ENCODE measurements around the gene RNF217.
A peak's percentile ranks its signal among the peaks of the same experiment; 100 is the strongest.
"Not testable (repeated sequence)": the region's sequence is repeated elsewhere in the genome, so short reads cannot be mapped to it uniquely, and the experiment has no call there.

Gene RNF217, protein sequence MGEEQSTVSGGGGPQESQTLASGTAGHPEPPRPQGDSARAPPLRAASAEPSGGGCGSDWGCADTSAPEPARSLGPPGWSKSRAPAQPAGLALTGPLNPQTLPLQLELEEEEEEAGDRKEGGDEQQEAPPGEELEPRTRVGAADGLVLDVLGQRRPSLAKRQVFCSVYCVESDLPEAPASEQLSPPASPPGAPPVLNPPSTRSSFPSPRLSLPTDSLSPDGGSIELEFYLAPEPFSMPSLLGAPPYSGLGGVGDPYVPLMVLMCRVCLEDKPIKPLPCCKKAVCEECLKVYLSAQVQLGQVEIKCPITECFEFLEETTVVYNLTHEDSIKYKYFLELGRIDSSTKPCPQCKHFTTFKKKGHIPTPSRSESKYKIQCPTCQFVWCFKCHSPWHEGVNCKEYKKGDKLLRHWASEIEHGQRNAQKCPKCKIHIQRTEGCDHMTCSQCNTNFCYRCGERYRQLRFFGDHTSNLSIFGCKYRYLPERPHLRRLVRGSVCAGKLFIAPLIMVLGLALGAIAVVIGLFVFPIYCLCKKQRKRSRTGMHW

DNA sequence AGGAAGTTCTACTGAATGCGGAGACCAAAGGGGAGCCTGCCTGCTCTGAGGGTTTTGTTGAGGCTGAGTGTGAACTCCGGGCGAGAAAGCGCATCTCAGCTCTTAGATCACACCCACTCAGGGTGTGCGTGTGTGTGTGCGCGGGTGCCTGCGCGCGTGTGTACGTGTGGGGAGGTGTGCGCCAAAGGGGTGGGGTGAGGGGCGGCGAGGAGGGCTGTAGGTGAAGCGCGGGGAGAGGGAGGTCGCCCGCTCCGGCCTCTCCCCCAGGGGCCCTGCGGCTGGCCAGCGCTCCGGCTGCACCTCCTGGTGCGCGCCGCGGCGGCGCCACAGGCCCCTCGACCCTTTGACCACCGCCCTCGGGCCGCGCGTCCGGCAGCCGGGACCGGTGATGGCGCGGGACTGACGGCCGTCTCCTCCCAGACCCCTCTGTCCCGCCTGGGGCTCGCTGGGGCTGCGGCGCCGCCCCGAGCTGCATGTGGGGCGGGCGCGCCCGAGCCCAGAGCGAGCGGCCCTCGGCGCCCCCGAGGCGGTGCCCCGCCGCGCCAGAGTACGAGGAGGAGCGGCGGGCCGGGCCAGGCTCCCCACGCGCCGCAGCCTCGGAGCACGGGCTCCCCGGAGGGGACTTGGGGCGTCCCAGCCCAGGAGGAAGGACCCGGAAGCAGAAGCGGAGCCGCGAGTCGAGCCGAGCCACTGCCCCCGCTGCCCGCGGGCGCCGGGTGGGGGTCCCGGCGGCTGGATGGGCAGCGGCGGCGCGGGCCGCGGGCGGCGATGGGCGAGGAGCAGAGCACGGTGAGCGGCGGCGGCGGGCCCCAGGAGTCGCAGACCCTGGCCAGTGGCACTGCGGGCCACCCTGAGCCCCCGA lies at the start of gene RNF217:
TSS of gene RNF217 (plus strand) at position 661 of the 862 bp plus-strand sequence. CDS start at position 769, 108 bp downstream.
- DNase-seq: peak in 1 of 2 experiments; percentile 40

DNA sequence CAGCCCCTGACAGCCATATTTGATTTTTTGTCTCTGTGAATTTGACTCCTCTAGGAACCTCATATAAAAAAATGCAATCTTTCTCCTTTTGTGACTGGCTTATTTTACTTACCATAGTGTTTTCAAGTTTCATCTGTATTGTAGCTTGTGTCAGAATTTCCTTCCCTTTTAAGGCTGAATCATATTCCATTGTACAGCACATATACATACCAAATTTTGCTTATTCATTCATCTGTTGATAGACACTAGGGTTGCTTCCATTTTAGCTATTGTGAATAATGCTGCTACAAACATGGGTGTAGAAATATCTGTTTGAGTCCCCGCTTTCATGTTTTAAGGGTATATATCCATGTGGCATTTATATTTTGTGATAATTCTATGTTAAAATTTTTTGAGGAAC lies 49.2 kb upstream of the RNF217 start:
- DNase-seq: no peak

DNA sequence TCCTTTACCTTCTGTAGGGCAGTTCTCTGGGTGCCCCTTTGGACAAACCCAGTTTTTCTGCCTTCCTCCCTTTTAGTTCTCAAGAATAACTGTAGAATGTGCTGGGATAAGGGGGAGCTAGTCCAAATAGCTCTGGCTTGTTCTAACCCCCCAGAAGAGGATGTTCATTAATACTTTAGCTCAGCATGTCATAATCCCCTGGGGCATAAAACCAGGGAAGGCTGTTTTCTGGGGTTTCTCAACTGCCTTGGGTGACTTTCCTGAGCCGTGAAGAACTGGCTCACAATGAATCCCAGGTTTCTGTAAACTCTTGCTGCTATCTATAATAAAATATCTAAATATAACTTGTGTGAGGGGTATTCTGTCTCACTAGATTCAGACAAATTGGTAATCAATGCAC lies 44.5 kb upstream of the RNF217 start:
- no peak for DNase-seq

DNA sequence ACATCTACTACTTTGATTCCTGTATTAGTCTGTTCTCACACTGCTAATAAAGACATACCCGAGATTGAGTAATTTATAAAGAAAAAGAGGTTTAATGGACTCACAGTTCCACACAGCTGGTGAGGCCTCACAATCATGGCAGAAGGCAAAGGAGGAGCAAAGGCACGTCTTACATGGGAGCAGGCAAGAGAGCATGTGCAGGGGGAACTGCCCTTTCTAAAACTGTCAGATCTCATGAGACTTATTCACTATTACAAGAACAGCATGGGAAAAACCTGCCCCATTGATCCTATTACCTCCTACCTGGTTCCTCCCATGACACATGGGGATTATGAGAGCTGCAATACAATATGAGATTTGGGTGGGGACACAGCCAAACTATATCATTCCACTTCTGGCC lies 42.5 kb upstream of the RNF217 start:
- DNase-seq: not testable (repeated sequence)

DNA sequence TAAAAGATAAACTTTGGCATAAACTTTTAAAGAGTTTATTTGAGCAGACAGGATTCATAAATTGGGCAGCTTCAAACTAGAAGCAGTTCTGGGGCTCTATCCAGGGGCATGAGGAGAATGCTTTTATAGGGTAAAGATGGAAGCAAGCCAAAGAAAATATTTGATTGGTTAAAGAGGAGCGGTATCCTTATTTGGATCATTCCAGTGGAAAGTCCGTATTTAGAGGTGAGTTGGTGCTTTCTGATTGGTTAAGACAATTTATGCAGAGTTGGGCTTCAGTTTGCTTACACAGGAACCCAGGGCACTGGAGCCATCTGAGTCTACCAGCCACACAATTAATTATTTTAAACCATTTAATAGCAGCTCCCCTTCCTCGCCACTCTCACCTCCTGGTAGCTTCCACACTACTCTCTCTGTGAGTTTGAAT lies 37.9 kb upstream of the RNF217 start:
- DNase-seq: no peak

DNA sequence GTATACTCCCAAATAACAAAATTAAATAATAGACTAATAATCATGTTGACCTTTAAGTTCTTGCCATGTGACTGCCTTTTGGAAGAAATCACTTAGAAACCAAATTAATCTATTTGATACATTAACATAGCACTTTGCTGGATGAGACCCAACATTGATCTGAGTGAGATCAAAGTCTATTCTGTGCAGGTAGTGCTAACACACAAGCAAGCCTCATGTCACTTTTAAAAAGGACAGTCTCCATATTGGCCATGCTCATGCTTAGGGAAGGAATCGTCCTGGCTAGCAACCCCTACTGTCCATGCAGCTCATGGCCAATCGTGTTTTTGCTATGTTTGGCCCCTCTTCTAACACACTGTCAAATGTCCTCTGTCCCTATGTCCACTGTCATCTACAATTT lies 35.8 kb upstream of the RNF217 start:
- no peak for DNase-seq

DNA sequence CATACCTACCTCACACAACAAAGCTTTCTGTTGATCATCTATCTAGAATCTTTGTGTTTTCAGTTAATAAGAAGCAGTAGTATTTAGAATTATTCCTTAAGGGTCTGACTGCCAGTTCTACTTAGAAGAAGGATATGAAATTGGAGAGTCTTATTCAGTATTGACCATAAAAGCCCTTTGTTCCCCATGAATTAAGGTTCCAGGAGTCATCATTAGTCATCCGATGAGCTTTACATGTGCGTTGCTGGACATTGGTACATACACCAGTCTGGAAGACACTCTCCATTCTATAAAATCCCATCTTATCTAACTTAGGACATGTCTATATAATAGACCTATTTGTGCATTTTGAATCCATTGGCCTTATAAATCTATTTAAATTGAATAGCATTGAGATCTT lies 34.4 kb upstream of the RNF217 start:
- DNase-seq: no peak

DNA sequence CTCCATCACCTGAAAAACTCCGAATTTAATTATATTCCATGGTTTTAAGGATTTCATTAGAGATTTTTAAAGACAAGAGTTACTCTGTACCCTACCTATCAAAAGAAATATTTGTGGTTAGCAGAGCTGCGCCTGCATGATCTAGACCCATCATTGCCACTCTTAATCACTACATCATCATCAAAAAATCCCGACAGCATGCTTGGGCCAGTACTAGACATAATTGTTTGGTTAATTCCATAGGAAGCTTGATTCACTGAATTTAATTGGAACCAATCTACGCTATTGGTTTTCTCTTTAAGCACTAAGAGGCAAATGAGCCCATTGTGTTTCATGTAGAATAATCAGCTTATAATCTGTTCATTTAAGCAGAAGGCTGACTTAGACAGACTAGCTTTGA lies 33.4 kb upstream of the RNF217 start:
- DNase-seq: no peak

DNA sequence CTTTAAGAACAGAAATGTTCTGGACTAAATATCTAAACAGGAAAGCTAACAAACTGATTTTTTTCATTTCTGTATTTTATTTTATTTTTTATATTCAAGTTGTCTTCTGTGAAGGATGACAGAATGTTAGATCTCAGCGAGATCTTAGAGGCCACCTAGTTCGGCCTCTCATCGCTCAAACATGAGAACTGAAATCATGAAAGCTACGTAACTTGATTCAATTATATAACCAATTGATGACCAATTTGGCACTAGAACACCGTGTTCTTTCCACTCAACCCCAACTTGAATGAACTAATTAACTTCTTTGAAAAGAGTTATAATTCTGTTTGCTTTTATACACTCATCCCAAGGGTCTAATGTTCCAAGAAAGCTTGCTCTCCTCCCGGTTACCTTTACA lies 24.6 kb upstream of the RNF217 start:
- DNase-seq: no peak

DNA sequence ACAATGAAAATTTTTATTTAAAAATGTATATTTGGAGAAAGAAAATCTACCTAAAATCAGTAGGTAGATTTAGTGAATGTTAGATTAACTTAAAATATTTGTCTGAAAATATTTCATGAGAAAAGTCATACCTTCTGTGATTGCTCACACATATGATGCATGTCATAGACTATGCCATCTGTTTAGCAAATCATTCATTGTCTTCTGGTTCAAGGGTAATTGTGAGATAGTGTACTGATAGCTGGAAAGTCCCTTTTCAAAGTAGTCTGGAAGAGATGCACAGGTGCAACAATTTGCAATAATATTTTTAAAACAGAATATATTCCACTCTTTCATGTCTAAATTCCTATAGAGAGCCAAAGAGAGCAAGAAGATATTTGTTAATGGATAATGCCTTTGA lies 21.0 kb upstream of the RNF217 start:
- DNase-seq: no peak

DNA sequence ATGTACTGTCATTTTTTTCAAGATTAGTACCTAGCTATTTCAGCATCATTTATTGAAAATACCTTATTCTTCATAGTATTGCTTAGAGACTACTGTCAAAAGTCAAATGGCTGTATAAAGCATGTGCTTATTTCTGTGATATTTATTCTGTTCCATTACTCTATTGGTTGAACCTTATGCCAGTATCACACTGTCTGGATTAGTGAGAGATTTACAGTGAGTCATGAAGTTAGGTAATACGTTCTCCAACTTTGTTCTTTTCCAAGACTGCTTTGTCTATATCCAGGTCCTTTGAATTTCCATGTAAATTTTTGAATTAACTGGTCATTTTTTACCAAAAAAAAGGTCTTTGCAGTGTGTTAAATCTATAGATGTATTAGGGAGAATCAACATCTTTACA lies 18.6 kb upstream of the RNF217 start:
- no peak for DNase-seq

DNA sequence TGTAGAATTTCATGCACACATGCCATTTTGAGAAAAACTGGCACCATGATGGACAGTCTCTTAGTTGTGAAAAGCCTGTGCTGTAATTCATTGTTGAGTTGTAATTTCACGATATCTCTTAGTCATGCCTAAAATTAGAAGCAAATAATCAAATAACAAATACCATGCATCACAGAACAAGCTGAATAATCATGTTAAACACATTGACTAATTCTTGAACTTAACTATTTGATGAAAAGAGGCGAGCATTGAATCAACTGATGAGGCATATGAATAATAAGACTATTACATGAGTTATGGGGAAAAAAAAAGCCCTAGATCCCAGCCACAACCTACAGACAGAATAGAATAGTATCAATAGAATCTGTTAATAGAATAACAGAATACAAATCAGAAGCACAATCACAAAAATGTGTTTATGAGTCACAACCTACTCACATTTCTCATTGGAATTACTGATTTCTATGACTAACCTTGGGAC lies 14.2 kb upstream of the RNF217 start:
- no peak for DNase-seq

DNA sequence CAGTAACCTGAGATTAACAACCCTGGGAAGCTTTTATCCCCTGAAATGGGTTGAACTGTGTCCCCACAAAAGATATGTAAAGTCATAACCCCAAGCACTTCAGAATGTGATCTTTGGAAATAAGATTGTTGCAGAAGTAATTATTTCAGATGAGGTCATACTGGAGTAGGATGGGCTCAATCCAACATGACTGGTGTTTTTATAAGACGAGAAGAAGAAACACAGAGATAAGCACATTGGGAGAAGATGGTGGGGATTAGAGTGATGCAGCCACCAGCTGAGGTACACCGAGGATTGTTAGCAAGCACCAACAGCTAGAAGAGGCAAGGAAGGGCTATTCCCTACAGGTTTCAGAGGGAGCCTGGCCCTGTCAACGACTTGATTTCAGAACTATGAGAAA lies 12.5 kb upstream of the RNF217 start:
- DNase-seq: no peak

DNA sequence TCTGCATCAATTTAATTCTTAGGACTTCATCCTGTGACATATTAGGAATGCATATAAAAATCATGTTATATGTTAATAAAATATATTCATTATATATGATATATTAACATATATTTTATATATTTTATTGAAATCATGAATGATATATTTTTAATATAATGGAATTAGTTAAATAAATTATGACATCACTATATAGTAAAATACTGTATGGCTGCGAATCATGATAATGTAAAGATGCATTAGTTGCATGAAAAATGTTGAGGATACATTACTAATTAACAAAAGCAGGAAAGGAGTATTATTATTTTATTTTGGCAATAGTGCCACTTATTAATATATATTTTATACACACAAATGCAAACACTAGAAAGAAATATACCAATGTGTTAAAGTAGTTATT lies 8.4 kb upstream of the RNF217 start:
- no peak for DNase-seq

DNA sequence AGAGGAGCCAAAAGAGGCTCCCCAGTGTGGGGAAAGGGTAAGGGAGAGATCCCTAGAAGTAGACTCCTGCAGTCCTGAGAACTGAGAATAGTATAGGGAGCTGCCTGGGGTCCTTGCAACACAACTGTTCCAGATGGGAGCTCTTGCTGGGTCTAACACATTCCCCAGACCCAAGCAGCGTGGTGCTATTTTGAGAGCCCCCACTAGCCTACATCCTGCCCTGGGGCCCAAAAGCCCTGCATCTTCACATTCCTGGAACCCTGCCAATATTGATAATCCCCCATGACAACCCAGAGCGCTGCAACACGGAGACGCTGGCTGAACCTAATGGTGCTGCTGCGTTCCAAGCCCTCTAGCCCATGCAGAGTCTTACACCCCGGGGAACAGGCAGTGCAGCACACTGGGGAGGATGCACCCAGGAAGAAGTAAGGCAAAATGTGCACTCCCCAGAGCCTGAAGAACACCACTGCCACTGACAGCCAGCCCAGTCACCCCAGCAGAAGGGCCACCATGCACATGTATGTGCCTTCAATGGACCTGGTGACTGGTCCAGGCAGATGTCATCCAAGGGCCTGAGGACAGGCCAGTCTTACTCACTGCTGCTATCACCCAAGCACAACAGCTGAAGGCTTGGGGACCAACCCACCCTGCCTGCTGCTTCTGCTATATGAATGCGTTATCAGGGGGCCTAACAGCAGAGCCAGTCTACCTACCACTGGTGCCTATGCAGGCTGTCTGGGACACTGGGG lies 7.0 kb upstream of the RNF217 start:
- no peak for DNase-seq

DNA sequence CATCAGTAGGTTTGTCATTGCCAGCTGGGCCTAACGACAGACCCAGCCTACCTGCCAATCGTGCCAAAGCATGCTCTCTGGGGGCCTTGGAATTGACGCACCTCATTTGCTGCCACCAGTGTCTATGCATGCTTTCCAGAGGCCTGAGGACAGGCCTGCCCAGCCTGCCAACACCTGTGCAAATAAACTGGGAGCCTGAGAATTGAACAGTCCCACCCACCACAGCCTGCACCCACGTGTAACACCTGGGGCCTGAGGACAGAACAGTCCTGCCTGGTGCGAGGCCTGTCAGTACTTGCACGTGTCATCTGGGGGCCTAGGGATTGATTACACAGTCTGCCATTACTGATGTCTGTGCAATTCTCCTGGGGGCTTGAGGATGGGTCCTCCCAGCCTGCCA lies 6.2 kb upstream of the RNF217 start:
- DNase-seq: no peak

DNA sequence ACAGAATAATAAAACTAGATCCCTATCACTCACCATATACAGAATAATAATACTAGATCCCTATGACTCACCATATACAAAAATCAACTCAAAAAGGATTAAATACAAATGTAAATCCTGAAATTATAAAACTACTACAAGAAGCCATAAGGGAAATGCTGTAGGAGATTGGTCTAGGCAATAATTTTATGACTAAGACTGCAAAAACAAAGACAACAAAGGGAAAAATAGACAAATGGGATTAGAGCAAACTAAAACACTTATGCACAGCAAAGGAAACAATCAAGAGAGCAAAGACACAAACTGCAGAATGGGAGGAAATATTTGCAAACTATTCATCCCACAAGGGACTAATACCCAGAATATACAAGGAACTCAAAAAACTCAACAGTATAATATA lies 4.1 kb upstream of the RNF217 start:
- no peak for DNase-seq

DNA sequence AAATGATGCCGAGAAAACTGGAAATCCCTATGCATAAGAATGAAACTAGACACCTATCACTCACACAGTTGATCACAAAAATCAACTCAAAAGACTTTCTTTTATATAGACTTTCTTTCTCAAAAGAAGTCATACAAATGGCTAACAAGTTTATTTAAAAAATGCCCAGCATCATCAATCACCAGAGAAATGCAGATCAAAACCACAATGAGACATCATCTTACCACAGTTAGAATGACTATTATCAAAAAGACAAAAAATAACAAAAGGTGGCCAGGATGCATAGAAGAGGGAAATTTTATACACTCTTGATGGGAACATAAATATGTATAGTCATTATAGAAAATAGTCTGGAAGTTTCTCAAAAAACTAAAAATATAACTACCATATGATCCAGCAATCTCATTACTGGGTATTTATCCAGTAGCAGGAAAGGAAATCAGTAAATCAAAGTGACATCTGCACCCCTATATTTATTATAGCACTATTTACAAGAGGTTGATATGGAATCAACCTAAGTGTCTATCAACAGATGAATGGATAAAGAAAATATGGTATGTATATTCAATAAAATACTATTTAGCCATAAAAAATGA lies 3.4 kb upstream of the RNF217 start:
- no peak for DNase-seq

DNA sequence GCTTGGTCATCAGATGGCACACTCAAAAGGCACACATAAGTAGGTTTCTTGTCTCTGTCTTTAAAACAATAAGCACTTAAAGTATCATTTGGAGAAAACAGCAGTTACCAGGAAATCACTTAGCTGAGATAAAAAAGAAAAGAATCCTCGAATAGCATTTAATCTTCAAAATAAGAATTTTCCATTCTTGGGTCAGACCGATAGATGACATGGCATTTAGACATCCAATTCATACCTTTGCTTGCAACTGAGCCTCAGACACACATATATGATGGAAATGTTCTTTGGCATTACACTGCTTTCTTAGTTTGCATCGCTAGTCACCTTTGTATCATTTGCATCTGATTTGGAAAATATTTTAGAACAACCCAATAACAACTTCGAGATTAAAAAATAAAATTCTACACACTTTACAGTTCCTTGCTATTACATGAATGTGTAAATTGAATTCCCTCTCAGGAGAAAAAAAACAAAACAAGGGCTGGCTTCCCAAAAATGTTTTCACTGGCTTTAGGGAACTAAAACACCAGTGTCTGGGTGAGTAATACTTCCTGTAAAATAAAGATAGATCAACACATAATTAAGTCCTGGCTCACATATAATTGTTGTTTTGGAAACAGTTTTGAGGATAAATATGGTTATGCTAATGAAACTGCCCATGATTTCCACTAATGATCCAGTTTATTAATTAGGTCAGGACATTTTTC lies 1.3 kb upstream of the RNF217 start:
- no peak for DNase-seq

DNA sequence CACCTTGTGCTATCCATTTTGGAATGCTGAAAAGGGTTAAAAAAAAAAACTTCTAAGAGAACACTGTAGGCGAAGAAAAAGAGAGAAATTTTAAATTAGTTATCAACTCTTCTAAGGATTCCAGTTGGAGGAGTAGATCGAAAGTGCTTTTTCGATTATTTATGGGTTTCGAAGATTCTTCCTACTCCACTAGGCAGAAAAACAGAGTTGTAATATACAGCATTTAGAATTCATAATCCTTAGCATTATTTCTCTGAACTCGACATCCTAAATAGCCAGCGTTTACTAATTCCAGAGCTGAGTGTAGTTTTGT lies 817 bp upstream of the RNF217 start:
- DNase-seq: no peak

DNA sequence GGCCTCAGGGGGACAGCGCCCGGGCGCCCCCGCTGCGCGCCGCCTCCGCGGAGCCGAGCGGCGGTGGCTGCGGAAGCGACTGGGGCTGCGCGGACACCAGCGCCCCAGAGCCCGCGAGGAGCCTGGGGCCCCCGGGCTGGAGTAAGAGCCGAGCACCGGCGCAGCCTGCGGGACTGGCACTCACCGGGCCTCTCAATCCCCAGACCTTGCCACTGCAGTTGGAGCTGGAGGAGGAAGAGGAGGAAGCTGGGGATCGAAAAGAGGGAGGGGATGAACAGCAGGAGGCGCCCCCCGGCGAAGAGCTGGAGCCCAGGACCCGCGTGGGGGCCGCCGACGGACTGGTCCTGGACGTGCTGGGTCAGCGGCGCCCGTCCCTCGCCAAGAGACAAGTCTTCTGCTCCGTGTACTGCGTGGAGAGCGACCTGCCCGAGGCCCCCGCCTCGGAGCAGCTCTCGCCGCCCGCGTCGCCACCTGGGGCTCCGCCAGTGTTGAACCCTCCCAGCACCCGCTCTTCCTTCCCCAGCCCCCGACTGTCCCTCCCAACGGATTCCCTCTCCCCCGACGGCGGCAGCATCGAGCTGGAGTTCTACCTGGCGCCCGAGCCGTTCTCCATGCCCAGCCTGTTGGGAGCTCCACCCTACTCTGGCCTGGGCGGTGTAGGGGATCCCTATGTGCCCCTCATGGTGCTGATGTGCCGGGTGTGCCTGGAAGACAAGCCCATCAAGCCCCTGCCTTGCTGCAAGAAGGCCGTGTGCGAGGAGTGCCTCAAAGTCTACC lies 590 bp downstream of the RNF217 start:
- DNase-seq: peak in 1 of 2 experiments; percentile 33
